ENCODE results near the gene CNTNAP5. TPM values are rescaled to one million over a fixed set of nuclear protein-coding genes. Genes with fewer than 3 reads are reported as not detected.

The CNTNAP5 gene
- total RNA-seq, 1 experiment from 2014 or later, result not detected

DNA sequence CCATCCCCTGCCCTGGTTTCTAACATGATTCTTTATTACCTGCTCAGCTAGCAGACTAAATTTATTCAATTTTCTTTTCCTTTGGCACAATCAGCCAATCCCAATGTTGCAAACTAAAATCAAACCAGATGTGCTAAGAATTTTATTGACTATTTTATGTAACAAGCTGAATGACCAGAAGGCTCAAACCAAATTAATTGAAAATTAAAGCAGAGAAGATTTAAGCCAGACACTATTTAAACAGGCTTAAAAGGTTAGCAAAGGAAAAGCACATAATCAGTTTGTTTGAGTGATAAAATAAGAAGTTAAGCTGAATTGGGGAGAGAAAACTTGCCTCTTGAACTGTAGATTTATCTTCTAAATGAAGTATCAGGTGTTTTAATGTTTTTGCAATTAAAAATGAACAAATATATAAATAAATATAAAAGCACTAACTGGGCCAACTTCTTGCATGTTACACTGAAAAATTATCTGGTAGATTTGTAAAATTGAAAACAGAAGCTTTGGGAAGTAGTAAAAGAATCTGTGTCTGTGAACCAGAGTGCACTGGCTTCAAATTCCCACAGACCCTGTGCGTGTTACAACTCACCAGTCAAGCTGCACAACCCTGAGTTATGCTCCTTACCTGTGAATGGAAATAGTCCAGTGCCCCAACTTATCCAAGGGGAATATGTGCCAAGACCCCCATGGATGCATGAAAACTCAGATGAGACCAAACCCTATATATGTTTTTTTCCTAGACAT is 283.4 kb downstream of the CNTNAP5 start:
- TF ChIP-seq POLR2AphosphoS5 (IDR thresholded peaks at IDR 0.05; ENCODE audit: low read depth, low read length) (no peak), TCF7L2 (IDR thresholded peaks at IDR 0.05; ENCODE audit: low read depth, low read length) (no peak), SIN3A (IDR thresholded peaks at IDR 0.05; ENCODE audit: borderline replicate concordance, insufficient read depth, low read depth, low read length) (no peak), CTCF (IDR thresholded peaks at IDR 0.05) (no peak)
- TF ChIP-seq, protein P1, sequence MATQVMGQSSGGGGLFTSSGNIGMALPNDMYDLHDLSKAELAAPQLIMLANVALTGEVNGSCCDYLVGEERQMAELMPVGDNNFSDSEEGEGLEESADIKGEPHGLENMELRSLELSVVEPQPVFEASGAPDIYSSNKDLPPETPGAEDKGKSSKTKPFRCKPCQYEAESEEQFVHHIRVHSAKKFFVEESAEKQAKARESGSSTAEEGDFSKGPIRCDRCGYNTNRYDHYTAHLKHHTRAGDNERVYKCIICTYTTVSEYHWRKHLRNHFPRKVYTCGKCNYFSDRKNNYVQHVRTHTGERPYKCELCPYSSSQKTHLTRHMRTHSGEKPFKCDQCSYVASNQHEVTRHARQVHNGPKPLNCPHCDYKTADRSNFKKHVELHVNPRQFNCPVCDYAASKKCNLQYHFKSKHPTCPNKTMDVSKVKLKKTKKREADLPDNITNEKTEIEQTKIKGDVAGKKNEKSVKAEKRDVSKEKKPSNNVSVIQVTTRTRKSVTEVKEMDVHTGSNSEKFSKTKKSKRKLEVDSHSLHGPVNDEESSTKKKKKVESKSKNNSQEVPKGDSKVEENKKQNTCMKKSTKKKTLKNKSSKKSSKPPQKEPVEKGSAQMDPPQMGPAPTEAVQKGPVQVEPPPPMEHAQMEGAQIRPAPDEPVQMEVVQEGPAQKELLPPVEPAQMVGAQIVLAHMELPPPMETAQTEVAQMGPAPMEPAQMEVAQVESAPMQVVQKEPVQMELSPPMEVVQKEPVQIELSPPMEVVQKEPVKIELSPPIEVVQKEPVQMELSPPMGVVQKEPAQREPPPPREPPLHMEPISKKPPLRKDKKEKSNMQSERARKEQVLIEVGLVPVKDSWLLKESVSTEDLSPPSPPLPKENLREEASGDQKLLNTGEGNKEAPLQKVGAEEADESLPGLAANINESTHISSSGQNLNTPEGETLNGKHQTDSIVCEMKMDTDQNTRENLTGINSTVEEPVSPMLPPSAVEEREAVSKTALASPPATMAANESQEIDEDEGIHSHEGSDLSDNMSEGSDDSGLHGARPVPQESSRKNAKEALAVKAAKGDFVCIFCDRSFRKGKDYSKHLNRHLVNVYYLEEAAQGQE (IDR thresholded peaks at IDR 0.05; ENCODE audit: insufficient read depth in 1 of 2, low read depth in 2 of 2, low read length in 1 of 2), result no peak
- ChIA-PET CTCF (no interaction called here), POLR2A (no interaction called here)
- Histone ChIP-seq H3K27me3 (ENCODE audit: control insufficient read depth, insufficient read depth, low read length) (no peaks in the 10 kb centered on the region), H3K27ac (ENCODE audit: low read length) (no peak overlapping the region), H3K36me3 (ENCODE audit: control insufficient read depth, insufficient read depth, low read length) (no peaks in the 10 kb centered on the region), H3K4me3 (ENCODE audit: low read depth in 2 of 2, low read length in 2 of 2) (no peak overlapping the region), H3K4me1 (ENCODE audit: control insufficient read depth, insufficient read depth, low read length) (no peaks in the 10 kb centered on the region), H3K9me3 (ENCODE audit: control insufficient read depth, insufficient read depth, low read depth, low read length) (no peaks in the 10 kb centered on the region)
- BruUV-seq (replicated peaks), result no TSS peak
- in situ Hi-C loops (cut with HindIII; ENCODE audit: low pct_unique_long_range_greater_than_20kb, low sequenced_read_pairs) (no loop called here), intact Hi-C loops (cut with micrococcal nuclease; ENCODE audit: unreplicated experiment) (no loop called here)
- no peak for ATAC-seq
- no peak for DNase-seq (ENCODE audit: low read depth, low spot score)

GRCh38 chr2:124309563-124310138 is 284.6 kb downstream of the CNTNAP5 start:
- ChIA-PET CTCF (no interaction called here), POLR2A (no interaction called here)
- H3K9me3 ChIP-seq (ENCODE audit: control insufficient read depth, insufficient read depth, low read depth, low read length), result no peaks in the 10 kb centered on the region
- intact Hi-C loops (cut with micrococcal nuclease; ENCODE audit: unreplicated experiment), result no loop called here
- TF ChIP-seq TCF7L2 (IDR thresholded peaks at IDR 0.05; ENCODE audit: low read depth, low read length) (no peak), POLR2AphosphoS5 (IDR thresholded peaks at IDR 0.05; ENCODE audit: low read depth, low read length) (no peak), CTCF (IDR thresholded peaks at IDR 0.05) (no peak), SIN3A (IDR thresholded peaks at IDR 0.05; ENCODE audit: borderline replicate concordance, insufficient read depth, low read depth, low read length) (no peak)
- TF ChIP-seq, protein P1 (IDR thresholded peaks at IDR 0.05; ENCODE audit: insufficient read depth in 1 of 2, low read depth in 2 of 2, low read length in 1 of 2), result no peak
- no peak for ATAC-seq
- H3K4me1 ChIP-seq (ENCODE audit: control insufficient read depth, insufficient read depth, low read length), result no peaks in the 10 kb centered on the region
- DNase-seq (ENCODE audit: low read depth, low spot score), result no peak
- in situ Hi-C loops (cut with HindIII; ENCODE audit: low pct_unique_long_range_greater_than_20kb, low sequenced_read_pairs), result no loop called here
- no peak overlapping the region for H3K4me3 ChIP-seq (ENCODE audit: low read depth in 2 of 2, low read length in 2 of 2)
- H3K36me3 ChIP-seq (ENCODE audit: control insufficient read depth, insufficient read depth, low read length), result no peaks in the 10 kb centered on the region
- no peaks in the 10 kb centered on the region for H3K27me3 ChIP-seq (ENCODE audit: control insufficient read depth, insufficient read depth, low read length)
- H3K27ac ChIP-seq (ENCODE audit: low read length), result no peak overlapping the region
- no TSS peak for BruUV-seq (replicated peaks)
